NCI-H187 (cell line): ENCODE measurements around the gene KIF13A.
"Not testable (repeated sequence)": the region's sequence is repeated elsewhere in the genome, so short reads cannot be mapped to it uniquely, and the experiment has no call there.

ENCODE experiments used
- DNase-seq, 2 experiments: peaks; one replicate each; lab custom pipeline; 2025; lab: John Stamatoyannopoulos, UW

Gene KIF13A

GRCh38 chr6:17899491-17899890, 87.9 kb downstream of the KIF13A start:
- no peak for DNase-seq

- DNase-seq: no peak
Observed at GRCh38 chr6:17897681-17898080, 89.8 kb downstream of the KIF13A start.

- no peak for DNase-seq
Observed at GRCh38 chr6:17894905-17895304, 92.5 kb downstream of the KIF13A start.

GRCh38 chr6:17894191-17894590, 93.2 kb downstream of the KIF13A start:
- no peak for DNase-seq

- no peak for DNase-seq
Observed at GRCh38 chr6:17892097-17892686, 95.2 kb downstream of the KIF13A start.

- DNase-seq: no peak
Observed at GRCh38 chr6:17890309-17890708, 97.1 kb downstream of the KIF13A start.

GRCh38 chr6:17889777-17890176, 97.7 kb downstream of the KIF13A start:
- not testable (repeated sequence) for DNase-seq

GRCh38 chr6:17886891-17887290, 100.5 kb downstream of the KIF13A start:
- no peak for DNase-seq

GRCh38 chr6:17885889-17886576, 101.4 kb downstream of the KIF13A start:
- DNase-seq: no peak

GRCh38 chr6:17884498-17885478, 102.6 kb downstream of the KIF13A start:
- no peak for DNase-seq

GRCh38 chr6:17883665-17884497, 103.6 kb downstream of the KIF13A start:
- no peak for DNase-seq

GRCh38 chr6:17881085-17881858, 106.2 kb downstream of the KIF13A start:
- no peak for DNase-seq

- no peak for DNase-seq
Observed at GRCh38 chr6:17879184-17879583, 108.3 kb downstream of the KIF13A start.

GRCh38 chr6:17878734-17879133, 108.7 kb downstream of the KIF13A start:
- DNase-seq: no peak

GRCh38 chr6:17877895-17878440, 109.5 kb downstream of the KIF13A start:
- DNase-seq: no peak

- no peak for DNase-seq
Observed at GRCh38 chr6:17877196-17877894, 110.1 kb downstream of the KIF13A start.

GRCh38 chr6:17874753-17875152, 112.7 kb downstream of the KIF13A start:
- no peak for DNase-seq

- DNase-seq: no peak
Observed at GRCh38 chr6:17872908-17873307, 114.5 kb downstream of the KIF13A start.

GRCh38 chr6:17871836-17872235, 115.6 kb downstream of the KIF13A start:
- no peak for DNase-seq

GRCh38 chr6:17871189-17871519, 116.3 kb downstream of the KIF13A start:
- no peak for DNase-seq
